Activated CD8-positive, alpha-beta memory T cell treated with anti-CD3 and anti-CD28 coated beads, Interleukin-2, amount 10 ng/mL, durations not matched to agents 7 days and 5 days (primary cell): Measurements from ENCODE around the gene HGFAC. TPM values are rescaled to one million over a fixed set of nuclear protein-coding genes. Genes with fewer than 3 reads are reported as not detected.

Experiments
- ATAC-seq: fragments of 150-1000 bp; cut with Tn5 transposase; one replicate; pipeline ENCODE4 v1.10.0; 2021; ENCODE audit warnings: moderate library complexity
- CTCF ChIA-PET: fragments of 350-600 bp; sonication (Branson Sonifier 250); formaldehyde crosslinking; loops from one replicate; lab custom pipeline; 2021; ENCODE audit warnings: antibody characterized with exemption; lab: Charles Lee
- DNase-seq: peaks from one replicate; pipeline ENCODE4 v3.0.0-alpha.2; 2020
- H3K27ac Mint-ChIP-seq: one replicate; pipeline ENCODE4 v1.8.0; 2021; ENCODE audit warnings: mild to moderate bottlenecking, mixed read lengths
- H3K27me3 Mint-ChIP-seq: one replicate; pipeline ENCODE4 v1.8.0; 2021; ENCODE audit warnings: mixed read lengths
- H3K36me3 Mint-ChIP-seq: one replicate; pipeline ENCODE4 v1.8.0; 2021; ENCODE audit warnings: mild to moderate bottlenecking, mixed read lengths
- H3K4me1 Mint-ChIP-seq: one replicate; pipeline ENCODE4 v1.8.0; 2021; ENCODE audit warnings: mixed read lengths
- H3K4me3 Mint-ChIP-seq: one replicate; pipeline ENCODE4 v1.8.0; 2021; ENCODE audit warnings: mild to moderate bottlenecking, moderate library complexity, mixed read lengths
- H3K9me3 Mint-ChIP-seq: one replicate; pipeline ENCODE4 v1.8.0; 2022; ENCODE audit warnings: low read depth, mixed read lengths
- total RNA-seq, 2 experiments: library from RNA; stranded (reverse); gene quantifications; one replicate each; pipeline ENCODE4 v1.2.3, GENCODE V29; 2021

Gene HGFAC
- not detected for total RNA-seq

GRCh38 chr4:3441501-3442459 lies at the start of gene HGFAC:
TSS of gene HGFAC (plus strand) at chr4:3441968. CDS start at chr4:3442002, 34 bp downstream.
- no peaks in the 10 kb centered on the region for H3K36me3 Mint-ChIP-seq
- no peak for DNase-seq
- no peaks in the 10 kb centered on the region for H3K27me3 Mint-ChIP-seq
- ATAC-seq: no peak
- H3K4me1 Mint-ChIP-seq: no peaks in the 10 kb centered on the region
- no peak within 1 kb of the TSS for H3K27ac Mint-ChIP-seq
- no peak within 1 kb of the TSS for H3K4me3 Mint-ChIP-seq
- H3K9me3 Mint-ChIP-seq: no peaks in the 10 kb centered on the region
- CTCF ChIA-PET: interaction anchor here (1.4 to 3.3 kb wide), 3 partner anchors 39 to 335 kb away, joined by 5 to 21 read pairs (median 8); no protein-coding TSS in a partner anchor

DNA sequence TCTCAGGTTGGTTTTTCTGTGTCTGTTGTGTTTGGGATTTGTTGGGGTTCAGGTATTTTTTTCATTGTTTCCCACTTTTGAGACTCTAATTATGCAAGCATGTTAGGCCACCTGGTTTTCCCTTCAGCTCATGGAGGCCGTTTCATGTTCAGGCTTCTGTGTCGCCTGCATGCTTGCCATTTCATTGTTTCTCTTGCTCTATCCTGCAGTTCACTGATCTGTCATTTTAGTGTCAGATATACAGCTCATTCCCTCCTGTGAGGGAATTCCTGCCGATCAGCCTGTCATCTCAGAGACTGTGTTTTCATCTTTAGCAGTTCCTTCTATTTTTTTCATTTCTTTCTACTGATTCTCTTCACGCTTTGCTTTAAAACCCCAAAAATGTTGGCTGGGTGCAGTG lies 49.4 kb upstream of the HGFAC start:
- DNase-seq: no peak
- no peak for ATAC-seq
- no peak overlapping the region for H3K4me3 Mint-ChIP-seq
- H3K27me3 Mint-ChIP-seq: peaks cover 12% of the 10 kb centered on the region
- H3K9me3 Mint-ChIP-seq: peaks cover 2% of the 10 kb centered on the region
- H3K4me1 Mint-ChIP-seq: no peaks in the 10 kb centered on the region
- H3K36me3 Mint-ChIP-seq: no peaks in the 10 kb centered on the region
- CTCF ChIA-PET: no interaction called here
- H3K27ac Mint-ChIP-seq: no peak overlapping the region

DNA sequence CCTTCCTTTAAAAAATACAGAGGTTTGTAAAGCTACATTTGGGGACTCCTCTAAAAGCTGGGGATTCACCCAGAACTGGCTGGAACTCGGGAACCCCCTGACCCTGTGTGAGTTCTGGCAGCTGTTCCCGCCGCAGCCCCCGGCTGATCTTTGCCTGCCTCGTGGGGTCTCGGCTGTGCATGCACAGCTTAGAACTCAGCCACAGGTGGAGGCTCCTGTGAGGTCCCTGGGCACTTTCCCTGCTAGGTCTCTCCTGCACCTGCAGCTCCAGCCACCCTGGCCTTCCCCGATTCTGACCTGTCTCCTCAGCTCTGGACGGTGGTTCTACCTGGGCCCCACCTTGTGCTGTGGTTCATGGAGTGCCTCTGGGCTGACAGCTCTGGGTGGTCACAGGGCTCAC lies 48.6 kb upstream of the HGFAC start:
- no peaks in the 10 kb centered on the region for H3K4me1 Mint-ChIP-seq
- no peak overlapping the region for H3K27ac Mint-ChIP-seq
- CTCF ChIA-PET: no interaction called here
- H3K4me3 Mint-ChIP-seq: no peak overlapping the region
- no peak for ATAC-seq
- H3K36me3 Mint-ChIP-seq: no peaks in the 10 kb centered on the region
- peaks cover 2% of the 10 kb centered on the region for H3K9me3 Mint-ChIP-seq
- DNase-seq: no peak
- H3K27me3 Mint-ChIP-seq: peaks cover 9% of the 10 kb centered on the region

- Mint-ChIP-seq H3K9me3 (peaks cover 2% of the 10 kb centered on the region), H3K4me1 (no peaks in the 10 kb centered on the region), H3K27ac (no peak overlapping the region), H3K36me3 (no peaks in the 10 kb centered on the region), H3K4me3 (no peak overlapping the region), H3K27me3 (peaks cover 7% of the 10 kb centered on the region)
- DNase-seq: no peak
- CTCF ChIA-PET: no interaction called here
- no peak for ATAC-seq
Measured at GRCh38 chr4:3396600-3396999, 45.2 kb upstream of the HGFAC start.

- Mint-ChIP-seq H3K9me3 (peaks cover 2% of the 10 kb centered on the region), H3K27ac (no peak overlapping the region), H3K4me3 (no peak overlapping the region), H3K36me3 (no peaks in the 10 kb centered on the region), H3K27me3 (peaks cover 7% of the 10 kb centered on the region), H3K4me1 (no peaks in the 10 kb centered on the region)
- no peak for DNase-seq
- CTCF ChIA-PET: interaction anchor here (1.0 kb wide), 1 partner anchor 51 kb away, joined by 4 read pairs; no protein-coding TSS in a partner anchor
- no peak for ATAC-seq
Measured at GRCh38 chr4:3397128-3397527, 44.6 kb upstream of the HGFAC start.

DNA sequence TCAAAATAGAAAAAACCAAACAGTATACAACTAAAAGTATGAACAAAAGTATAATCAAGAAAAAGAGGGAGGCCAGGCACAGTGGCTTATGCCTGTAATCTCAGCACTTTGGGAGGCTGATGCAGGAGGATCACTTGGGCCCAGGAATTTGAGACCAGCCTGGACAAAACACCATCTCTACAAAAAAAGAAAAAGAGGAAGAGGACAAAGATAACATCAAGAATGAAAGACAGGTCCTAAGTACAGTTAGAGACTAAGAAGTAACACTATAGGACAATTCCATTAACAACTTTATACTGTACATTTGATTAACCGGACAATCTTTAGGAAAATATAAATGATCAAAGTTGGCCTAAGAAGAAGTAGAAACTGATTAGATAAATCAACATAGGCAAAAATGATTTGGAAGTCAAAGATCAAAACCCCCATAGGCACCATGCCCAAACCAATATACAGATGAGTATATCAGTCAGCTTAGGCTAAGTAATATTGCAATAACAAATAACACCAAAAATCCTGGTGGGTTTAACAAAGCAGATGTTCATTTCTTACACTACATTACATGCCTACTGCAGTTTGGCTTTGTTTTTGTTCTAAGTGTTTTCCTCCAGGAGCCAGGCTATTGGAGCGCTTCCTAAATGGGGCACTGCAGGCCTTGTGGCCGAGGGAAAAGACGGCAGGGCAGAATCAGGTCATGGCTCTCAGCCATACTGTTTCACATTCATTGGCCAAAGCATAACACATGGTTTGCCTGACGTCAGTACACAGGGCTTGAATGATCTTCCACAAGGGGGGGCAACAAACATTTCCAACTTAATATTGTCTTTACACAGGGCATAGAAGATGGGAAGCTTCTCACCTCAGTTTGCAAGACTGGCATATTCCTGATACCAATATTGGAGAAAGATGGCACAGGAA lies 42.2 kb upstream of the HGFAC start:
- no peaks in the 10 kb centered on the region for H3K36me3 Mint-ChIP-seq
- H3K4me1 Mint-ChIP-seq: no peaks in the 10 kb centered on the region
- no peak for DNase-seq
- no peak overlapping the region for H3K27ac Mint-ChIP-seq
- H3K27me3 Mint-ChIP-seq: no peaks in the 10 kb centered on the region
- peak; percentile 47 for ATAC-seq
- no peak overlapping the region for H3K4me3 Mint-ChIP-seq
- CTCF ChIA-PET: interaction anchor here (1.4 kb wide), 1 partner anchor 294 kb away, joined by 3 read pairs; no protein-coding TSS in a partner anchor
- H3K9me3 Mint-ChIP-seq: peaks cover 2% of the 10 kb centered on the region

DNA sequence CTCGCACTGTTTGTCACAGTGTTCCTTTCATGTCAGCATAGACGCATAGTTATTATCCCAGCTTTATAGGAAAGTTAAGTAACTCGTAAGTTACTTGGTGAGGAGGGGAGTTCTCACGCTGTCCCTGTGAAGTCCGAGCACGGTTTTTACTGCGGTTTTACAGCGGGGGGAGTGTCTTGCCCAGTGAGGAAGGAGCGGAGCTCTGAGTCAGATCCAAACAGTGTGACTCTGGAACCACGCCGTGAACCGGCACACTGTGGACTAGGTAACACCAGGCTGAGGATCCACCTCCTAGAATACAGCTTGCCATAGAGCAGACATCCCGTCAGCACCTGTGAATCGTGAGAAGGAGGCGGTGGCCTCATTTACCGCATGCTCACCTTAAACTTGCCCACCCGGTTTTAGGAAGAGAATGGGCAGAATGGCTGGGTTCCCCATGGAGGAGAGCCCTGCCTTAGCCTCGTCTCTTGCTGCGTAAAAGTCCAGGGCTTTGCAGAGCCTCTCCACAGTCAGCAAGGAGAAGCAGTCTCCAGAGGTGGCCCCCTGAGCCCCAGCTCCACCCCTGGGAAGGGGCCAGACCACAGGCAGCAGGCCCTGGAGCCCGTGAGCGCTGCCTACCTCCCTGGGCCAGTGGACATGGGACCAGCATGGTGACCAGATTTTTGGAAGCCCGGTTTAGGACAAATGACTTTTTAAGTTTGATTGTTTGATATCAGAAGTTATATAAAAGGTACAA lies 40.2 kb upstream of the HGFAC start:
- H3K4me1 Mint-ChIP-seq: no peaks in the 10 kb centered on the region
- no peak for DNase-seq
- ATAC-seq: peak; percentile 33
- H3K27ac Mint-ChIP-seq: no peak overlapping the region
- H3K36me3 Mint-ChIP-seq: no peaks in the 10 kb centered on the region
- no peak overlapping the region for H3K4me3 Mint-ChIP-seq
- CTCF ChIA-PET: no interaction called here
- peaks cover under 1% of the 10 kb centered on the region for H3K9me3 Mint-ChIP-seq
- H3K27me3 Mint-ChIP-seq: no peaks in the 10 kb centered on the region

DNA sequence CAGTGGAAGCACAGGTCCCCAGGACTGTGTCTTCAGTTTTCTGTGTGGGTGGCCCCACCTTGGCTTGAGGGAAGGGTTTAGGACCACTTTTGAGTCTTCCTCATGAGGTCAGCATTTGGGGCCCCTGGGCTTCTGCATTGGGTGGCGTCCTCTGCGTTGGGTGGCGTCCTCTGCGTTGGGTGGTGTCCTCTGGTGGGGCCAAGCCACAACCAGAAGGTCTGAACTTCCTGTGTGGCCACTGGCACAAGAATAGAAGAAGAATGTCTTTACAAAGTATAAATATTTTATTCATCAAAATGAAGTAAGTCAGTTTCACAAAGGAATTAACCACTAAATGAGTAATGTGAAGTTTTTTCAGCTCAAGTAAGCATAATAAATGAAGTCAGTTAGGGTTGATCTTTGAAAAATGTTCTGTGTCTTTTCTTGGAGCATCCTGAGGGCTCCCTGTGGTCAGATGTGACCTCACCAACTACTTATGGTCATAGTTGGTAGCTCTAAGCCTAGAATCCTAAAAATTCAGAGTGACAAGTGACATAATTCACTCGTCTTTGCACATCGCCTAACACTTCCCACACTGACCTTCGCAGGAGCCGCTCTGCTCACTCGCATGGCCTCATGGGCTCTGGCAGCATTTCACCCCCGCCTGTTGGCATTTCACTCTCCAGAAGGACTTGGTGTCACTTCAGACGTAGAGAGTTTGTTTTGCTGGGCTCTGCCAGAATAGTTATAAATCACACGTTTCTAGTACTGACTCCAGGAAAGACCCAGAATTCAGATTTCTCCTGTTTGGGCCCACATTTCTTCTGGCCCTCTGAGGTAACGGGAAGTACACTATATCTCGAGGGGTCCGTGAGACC lies 39.0 kb upstream of the HGFAC start:
- H3K27me3 Mint-ChIP-seq: no peaks in the 10 kb centered on the region
- H3K9me3 Mint-ChIP-seq: no peaks in the 10 kb centered on the region
- H3K4me1 Mint-ChIP-seq: no peaks in the 10 kb centered on the region

DNA sequence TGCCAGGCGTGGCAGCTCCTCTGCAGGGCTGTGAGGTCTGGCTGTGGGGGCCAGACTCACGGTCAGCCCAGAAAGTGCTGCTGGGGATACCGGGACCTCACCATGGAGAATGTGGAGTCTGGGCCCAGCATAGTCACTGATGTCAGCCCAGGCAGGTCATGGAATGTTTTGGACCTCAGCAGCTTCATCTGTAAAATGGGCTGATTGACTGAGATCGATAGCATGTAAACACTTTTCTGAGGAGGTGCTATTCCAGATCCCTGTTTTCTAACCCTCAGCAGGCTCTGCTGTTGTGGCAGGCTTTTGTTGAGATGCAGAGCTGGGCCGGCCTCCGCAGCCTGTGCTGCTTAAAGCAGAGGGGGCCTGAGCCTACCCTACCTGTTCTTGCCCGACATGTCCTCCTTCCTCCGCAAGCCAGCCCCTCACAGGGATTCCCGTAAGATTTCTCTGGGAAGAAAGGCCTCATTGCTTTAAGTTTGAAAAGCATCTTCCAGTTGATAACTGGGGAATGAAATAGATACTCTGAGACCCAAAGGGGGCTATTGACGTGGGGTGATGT lies 38.3 kb upstream of the HGFAC start:
- no peak for DNase-seq
- CTCF ChIA-PET: no interaction called here
- ATAC-seq: no peak
- Mint-ChIP-seq H3K4me3 (no peak overlapping the region), H3K27me3 (no peaks in the 10 kb centered on the region), H3K9me3 (no peaks in the 10 kb centered on the region), H3K4me1 (no peaks in the 10 kb centered on the region), H3K36me3 (no peaks in the 10 kb centered on the region), H3K27ac (no peak overlapping the region)

More for the DNA sequence above, 39.0 kb upstream of the HGFAC start:
- H3K4me3 Mint-ChIP-seq: no peak overlapping the region
- ATAC-seq (no peak), DNase-seq (no peak)
- H3K27ac Mint-ChIP-seq: no peak overlapping the region
- CTCF ChIA-PET: no interaction called here
- no peaks in the 10 kb centered on the region for H3K36me3 Mint-ChIP-seq

DNA sequence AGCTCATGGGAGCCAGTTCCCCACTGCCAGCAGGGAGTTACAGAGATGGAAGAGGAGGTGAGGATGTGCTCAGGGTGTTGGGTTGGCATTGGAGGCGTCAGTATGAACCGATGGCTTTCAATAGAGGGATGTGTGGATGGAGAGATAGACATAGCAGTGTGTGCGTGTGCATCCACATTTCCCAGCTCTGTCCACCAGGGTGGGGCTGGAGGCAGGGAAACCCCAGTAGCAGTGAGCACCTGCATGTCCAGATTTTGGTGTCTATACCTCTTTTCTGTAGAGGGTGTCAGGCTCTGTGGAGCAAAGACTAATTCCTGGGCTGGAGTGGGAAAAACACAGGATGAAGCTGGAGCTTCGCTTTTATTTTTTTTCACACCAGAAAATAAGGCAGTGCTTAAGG lies 37.2 kb upstream of the HGFAC start:
- DNase-seq (no peak), ATAC-seq (no peak)
- H3K36me3 Mint-ChIP-seq: no peaks in the 10 kb centered on the region
- no peaks in the 10 kb centered on the region for H3K27me3 Mint-ChIP-seq
- no peaks in the 10 kb centered on the region for H3K4me1 Mint-ChIP-seq
- no peak overlapping the region for H3K4me3 Mint-ChIP-seq
- H3K27ac Mint-ChIP-seq: no peak overlapping the region
- no peaks in the 10 kb centered on the region for H3K9me3 Mint-ChIP-seq
- CTCF ChIA-PET: no interaction called here

GRCh38 chr4:3405176-3405575 lies 36.6 kb upstream of the HGFAC start:
- CTCF ChIA-PET: no interaction called here
- H3K36me3 Mint-ChIP-seq: no peaks in the 10 kb centered on the region
- no peak overlapping the region for H3K4me3 Mint-ChIP-seq
- DNase-seq (no peak), ATAC-seq (no peak)
- no peaks in the 10 kb centered on the region for H3K27me3 Mint-ChIP-seq
- H3K9me3 Mint-ChIP-seq: no peaks in the 10 kb centered on the region
- no peak overlapping the region for H3K27ac Mint-ChIP-seq
- H3K4me1 Mint-ChIP-seq: no peaks in the 10 kb centered on the region

DNA sequence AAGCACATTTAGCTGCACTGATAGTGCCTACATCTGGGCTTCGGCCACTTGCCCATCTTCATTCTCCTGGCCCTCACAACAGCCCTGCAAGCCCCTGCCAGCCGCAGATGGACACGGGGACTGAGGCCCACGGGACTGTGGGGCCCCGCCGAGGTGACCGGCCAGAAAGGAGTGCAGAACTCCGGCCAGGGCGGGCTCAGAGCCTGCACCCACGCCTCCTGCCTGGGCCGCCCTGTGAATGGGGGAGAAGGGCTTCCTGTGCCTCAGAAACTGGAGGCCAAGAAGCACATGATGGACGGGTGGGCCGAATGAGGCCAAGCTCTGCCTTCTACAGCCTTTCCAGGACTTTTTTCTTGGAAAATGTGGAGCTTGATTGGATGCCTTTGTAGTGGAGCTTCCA lies 35.7 kb upstream of the HGFAC start:
- Mint-ChIP-seq H3K9me3 (no peaks in the 10 kb centered on the region), H3K4me3 (no peak overlapping the region), H3K27ac (no peak overlapping the region), H3K36me3 (no peaks in the 10 kb centered on the region), H3K27me3 (no peaks in the 10 kb centered on the region), H3K4me1 (no peaks in the 10 kb centered on the region)
- no peak for ATAC-seq
- CTCF ChIA-PET: no interaction called here
- DNase-seq: no peak
